ENCODE measurements around the gene NRAP.

NRAP gene

GRCh38 chr10:113663908-113664307 lies at the start of gene NRAP:
Gene NRAP, minus strand, starts transcription at chr10:113664041. Its CDS starts 159 bp downstream, at chr10:113663882.
- Mint-ChIP-seq H3K27me3 (peaks cover 9% of the 10 kb centered on the region), H3K36me3 (ENCODE audit: low read depth) (no peaks in the 10 kb centered on the region), H3K27ac (no peak within 1 kb of the TSS), H3K9me3 (no peaks in the 10 kb centered on the region), H3K4me3 (no peak within 1 kb of the TSS), H3K4me1 (ENCODE audit: low read depth) (peaks cover 11% of the 10 kb centered on the region)
- no peak for DNase-seq

GRCh38 chr10:113713640-113713982 lies 49.8 kb upstream of the NRAP start:
- peaks cover 75% of the 10 kb centered on the region for H3K36me3 Mint-ChIP-seq (ENCODE audit: low read depth)
- H3K4me1 Mint-ChIP-seq (ENCODE audit: low read depth), result peaks cover 11% of the 10 kb centered on the region
- no peak overlapping the region for H3K27ac Mint-ChIP-seq
- H3K27me3 Mint-ChIP-seq, result no peaks in the 10 kb centered on the region
- no peaks in the 10 kb centered on the region for H3K9me3 Mint-ChIP-seq
- no peak for DNase-seq
- H3K4me3 Mint-ChIP-seq, result no peak overlapping the region

- H3K27me3 Mint-ChIP-seq, result no peaks in the 10 kb centered on the region
Observed at GRCh38 chr10:113712755-113713639, 49.2 kb upstream of the NRAP start.

GRCh38 chr10:113712024-113712423 lies 48.2 kb upstream of the NRAP start:
- Mint-ChIP-seq H3K27me3 (no peaks in the 10 kb centered on the region), H3K4me3 (no peak overlapping the region), H3K9me3 (no peaks in the 10 kb centered on the region), H3K36me3 (ENCODE audit: low read depth) (peaks cover 61% of the 10 kb centered on the region), H3K4me1 (ENCODE audit: low read depth) (peaks cover 21% of the 10 kb centered on the region), H3K27ac (no peak overlapping the region)
- DNase-seq, result no peak

More at GRCh38 chr10:113712755-113713639, 49.2 kb upstream of the NRAP start:
- DNase-seq, result no peak
- Mint-ChIP-seq H3K27ac (no peak overlapping the region), H3K4me1 (ENCODE audit: low read depth) (peaks cover 16% of the 10 kb centered on the region), H3K4me3 (no peak overlapping the region), H3K36me3 (ENCODE audit: low read depth) (peaks cover 69% of the 10 kb centered on the region), H3K9me3 (no peaks in the 10 kb centered on the region)

- peaks cover 30% of the 10 kb centered on the region for H3K4me1 Mint-ChIP-seq (ENCODE audit: low read depth)
- no peak overlapping the region for H3K27ac Mint-ChIP-seq
- no peaks in the 10 kb centered on the region for H3K9me3 Mint-ChIP-seq
Observed at GRCh38 chr10:113711142-113711541, 47.3 kb upstream of the NRAP start.

GRCh38 chr10:113709221-113709838 lies 45.5 kb upstream of the NRAP start:
- Mint-ChIP-seq H3K4me1 (ENCODE audit: low read depth) (peaks cover 31% of the 10 kb centered on the region), H3K4me3 (no peak overlapping the region), H3K27me3 (no peaks in the 10 kb centered on the region), H3K36me3 (ENCODE audit: low read depth) (peaks cover 39% of the 10 kb centered on the region), H3K9me3 (no peaks in the 10 kb centered on the region), H3K27ac (peak overlapping the region; percentile 60)
- no peak for DNase-seq

More at GRCh38 chr10:113711142-113711541, 47.3 kb upstream of the NRAP start:
- H3K36me3 Mint-ChIP-seq (ENCODE audit: low read depth), result peaks cover 52% of the 10 kb centered on the region
- no peaks in the 10 kb centered on the region for H3K27me3 Mint-ChIP-seq
- no peak for DNase-seq
- H3K4me3 Mint-ChIP-seq, result no peak overlapping the region

- H3K9me3 Mint-ChIP-seq, result no peaks in the 10 kb centered on the region
- peaks cover 31% of the 10 kb centered on the region for H3K4me1 Mint-ChIP-seq (ENCODE audit: low read depth)
- H3K4me3 Mint-ChIP-seq, result no peak overlapping the region
Observed at GRCh38 chr10:113708640-113709039, 44.8 kb upstream of the NRAP start.

GRCh38 chr10:113706623-113707022 lies 42.8 kb upstream of the NRAP start:
- Mint-ChIP-seq H3K27me3 (no peaks in the 10 kb centered on the region), H3K27ac (no peak overlapping the region), H3K36me3 (ENCODE audit: low read depth) (peaks cover 32% of the 10 kb centered on the region), H3K9me3 (no peaks in the 10 kb centered on the region), H3K4me1 (ENCODE audit: low read depth) (peaks cover 33% of the 10 kb centered on the region), H3K4me3 (no peak overlapping the region)
- no peak for DNase-seq

More at GRCh38 chr10:113708640-113709039, 44.8 kb upstream of the NRAP start:
- no peak for DNase-seq
- H3K27me3 Mint-ChIP-seq, result no peaks in the 10 kb centered on the region
- peaks cover 35% of the 10 kb centered on the region for H3K36me3 Mint-ChIP-seq (ENCODE audit: low read depth)
- peak overlapping the region; percentile 47 for H3K27ac Mint-ChIP-seq

- H3K27me3 Mint-ChIP-seq, result no peaks in the 10 kb centered on the region
- H3K36me3 Mint-ChIP-seq (ENCODE audit: low read depth), result peaks cover 29% of the 10 kb centered on the region
- no peak overlapping the region for H3K4me3 Mint-ChIP-seq
- H3K9me3 Mint-ChIP-seq, result no peaks in the 10 kb centered on the region
- no peak for DNase-seq
- peaks cover 33% of the 10 kb centered on the region for H3K4me1 Mint-ChIP-seq (ENCODE audit: low read depth)
- H3K27ac Mint-ChIP-seq, result no peak overlapping the region
Observed at GRCh38 chr10:113705344-113705652, 41.5 kb upstream of the NRAP start.

- peaks cover 31% of the 10 kb centered on the region for H3K4me1 Mint-ChIP-seq (ENCODE audit: low read depth)
- peaks cover 32% of the 10 kb centered on the region for H3K36me3 Mint-ChIP-seq (ENCODE audit: low read depth)
- no peak overlapping the region for H3K27ac Mint-ChIP-seq
- H3K4me3 Mint-ChIP-seq, result no peak overlapping the region
- no peaks in the 10 kb centered on the region for H3K9me3 Mint-ChIP-seq
- DNase-seq, result no peak
- H3K27me3 Mint-ChIP-seq, result no peaks in the 10 kb centered on the region
Observed at GRCh38 chr10:113704637-113705343, 40.9 kb upstream of the NRAP start.

GRCh38 chr10:113697595-113697994 lies 33.8 kb upstream of the NRAP start:
- peaks cover 15% of the 10 kb centered on the region for H3K9me3 Mint-ChIP-seq
- H3K27ac Mint-ChIP-seq, result no peak overlapping the region
- no peak for DNase-seq
- no peaks in the 10 kb centered on the region for H3K4me1 Mint-ChIP-seq (ENCODE audit: low read depth)
- peaks cover 82% of the 10 kb centered on the region for H3K36me3 Mint-ChIP-seq (ENCODE audit: low read depth)
- no peaks in the 10 kb centered on the region for H3K27me3 Mint-ChIP-seq
- no peak overlapping the region for H3K4me3 Mint-ChIP-seq

GRCh38 chr10:113695691-113696090 lies 31.9 kb upstream of the NRAP start:
- peaks cover 91% of the 10 kb centered on the region for H3K36me3 Mint-ChIP-seq (ENCODE audit: low read depth)

GRCh38 chr10:113693348-113693747 lies 29.5 kb upstream of the NRAP start:
- Mint-ChIP-seq H3K36me3 (ENCODE audit: low read depth) (peaks cover 92% of the 10 kb centered on the region), H3K9me3 (peaks cover 24% of the 10 kb centered on the region), H3K27ac (no peak overlapping the region), H3K4me3 (no peak overlapping the region), H3K4me1 (ENCODE audit: low read depth) (peaks cover 20% of the 10 kb centered on the region), H3K27me3 (no peaks in the 10 kb centered on the region)
- no peak for DNase-seq

More at GRCh38 chr10:113695691-113696090, 31.9 kb upstream of the NRAP start:
- Mint-ChIP-seq H3K4me1 (ENCODE audit: low read depth) (no peaks in the 10 kb centered on the region), H3K4me3 (no peak overlapping the region), H3K9me3 (peaks cover 17% of the 10 kb centered on the region), H3K27ac (no peak overlapping the region), H3K27me3 (no peaks in the 10 kb centered on the region)
- no peak for DNase-seq

- no peak overlapping the region for H3K27ac Mint-ChIP-seq
- H3K4me1 Mint-ChIP-seq (ENCODE audit: low read depth), result peaks cover 27% of the 10 kb centered on the region
- no peaks in the 10 kb centered on the region for H3K27me3 Mint-ChIP-seq
- H3K9me3 Mint-ChIP-seq, result peaks cover 31% of the 10 kb centered on the region
- no peak overlapping the region for H3K4me3 Mint-ChIP-seq
- H3K36me3 Mint-ChIP-seq (ENCODE audit: low read depth), result peaks cover 90% of the 10 kb centered on the region
- no peak for DNase-seq
Observed at GRCh38 chr10:113692271-113692670, 28.4 kb upstream of the NRAP start.

- peaks cover 27% of the 10 kb centered on the region for H3K4me1 Mint-ChIP-seq (ENCODE audit: low read depth)
- H3K27ac Mint-ChIP-seq, result no peak overlapping the region
- H3K36me3 Mint-ChIP-seq (ENCODE audit: low read depth), result peaks cover 87% of the 10 kb centered on the region
- no peaks in the 10 kb centered on the region for H3K27me3 Mint-ChIP-seq
- peaks cover 36% of the 10 kb centered on the region for H3K9me3 Mint-ChIP-seq
- DNase-seq, result no peak
- no peak overlapping the region for H3K4me3 Mint-ChIP-seq
Observed at GRCh38 chr10:113691381-113691780, 27.5 kb upstream of the NRAP start.
